Measurements from ENCODE around the gene NECTIN1.

DNA sequence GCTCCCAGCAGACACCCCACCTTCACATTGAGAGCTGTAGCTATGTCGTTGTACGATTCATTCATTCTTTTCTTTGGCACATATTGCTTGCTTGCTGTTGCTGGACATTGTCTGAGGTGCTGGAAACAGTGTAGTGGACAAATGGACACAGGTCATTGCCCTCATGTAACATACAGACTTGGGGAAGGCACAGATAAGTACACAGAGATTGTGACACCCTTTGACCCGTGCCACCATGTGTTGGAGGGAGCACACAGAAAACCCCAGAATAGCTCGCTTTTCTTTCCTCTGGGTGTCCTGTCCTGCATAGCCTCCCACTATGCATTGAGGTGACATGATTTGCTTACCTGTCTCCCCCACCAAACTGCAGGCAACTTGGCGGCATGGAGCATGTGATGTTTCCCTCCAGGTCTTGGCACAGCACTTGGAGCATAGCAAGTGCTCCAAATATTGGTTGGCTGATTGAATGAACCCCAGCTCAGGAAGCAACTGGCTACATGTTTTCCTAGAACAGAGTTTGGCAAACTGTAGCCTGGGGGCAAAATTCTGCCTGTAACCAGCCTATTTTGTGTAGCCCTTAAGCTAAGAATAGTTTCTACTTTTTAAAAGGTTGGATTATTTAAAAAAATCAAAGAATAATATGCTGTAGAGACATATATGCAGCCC, 30.9 kb upstream of the NECTIN1 start:
- TF ChIP-seq, protein P1, sequence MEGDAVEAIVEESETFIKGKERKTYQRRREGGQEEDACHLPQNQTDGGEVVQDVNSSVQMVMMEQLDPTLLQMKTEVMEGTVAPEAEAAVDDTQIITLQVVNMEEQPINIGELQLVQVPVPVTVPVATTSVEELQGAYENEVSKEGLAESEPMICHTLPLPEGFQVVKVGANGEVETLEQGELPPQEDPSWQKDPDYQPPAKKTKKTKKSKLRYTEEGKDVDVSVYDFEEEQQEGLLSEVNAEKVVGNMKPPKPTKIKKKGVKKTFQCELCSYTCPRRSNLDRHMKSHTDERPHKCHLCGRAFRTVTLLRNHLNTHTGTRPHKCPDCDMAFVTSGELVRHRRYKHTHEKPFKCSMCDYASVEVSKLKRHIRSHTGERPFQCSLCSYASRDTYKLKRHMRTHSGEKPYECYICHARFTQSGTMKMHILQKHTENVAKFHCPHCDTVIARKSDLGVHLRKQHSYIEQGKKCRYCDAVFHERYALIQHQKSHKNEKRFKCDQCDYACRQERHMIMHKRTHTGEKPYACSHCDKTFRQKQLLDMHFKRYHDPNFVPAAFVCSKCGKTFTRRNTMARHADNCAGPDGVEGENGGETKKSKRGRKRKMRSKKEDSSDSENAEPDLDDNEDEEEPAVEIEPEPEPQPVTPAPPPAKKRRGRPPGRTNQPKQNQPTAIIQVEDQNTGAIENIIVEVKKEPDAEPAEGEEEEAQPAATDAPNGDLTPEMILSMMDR (conservative IDR thresholded peaks at IDR 0.05 in 1 of 2, IDR thresholded peaks at IDR 0.05 in 1 of 2; ENCODE audit: extremely low read depth in 1 of 2, insufficient read depth in 1 of 2, low read depth in 1 of 2, low read length in 2 of 2): no peak
- TF ChIP-seq EZH2 (IDR thresholded peaks at IDR 0.05; ENCODE audit: borderline replicate concordance, low read length): no peak
